LNCAP (cell line): ENCODE measurements around the gene IFT27.

Experiments
- CTCF ChIP-seq: fragments of 450-650 bp; IDR thresholded peaks from 2 replicates; pipeline ENCODE4 v1.5.1; 2017; ENCODE audit warnings: mild to moderate bottlenecking

The IFT27 gene

GRCh38 chr22:36795633-36796032 is 19.7 kb upstream of the IFT27 start:
- TF ChIP-seq CTCF: no peak

- no peak for TF ChIP-seq CTCF
These were observed 14.7 kb upstream of the IFT27 start for GRCh38 chr22:36790648-36791047.

GRCh38 chr22:36787204-36787988 is 11.5 kb upstream of the IFT27 start:
- TF ChIP-seq CTCF: no peak

- no peak for TF ChIP-seq CTCF
These were observed 7.8 kb upstream of the IFT27 start for GRCh38 chr22:36783743-36784142.

GRCh38 chr22:36781656-36782627 is 6.0 kb upstream of the IFT27 start:
- TF ChIP-seq CTCF: peak; percentile 95

- no peak for TF ChIP-seq CTCF
These were observed 2.1 kb upstream of the IFT27 start for GRCh38 chr22:36778020-36778419.

- no peak for TF ChIP-seq CTCF
These were observed 803 bp upstream of the IFT27 start for GRCh38 chr22:36776722-36777121.
